PC-3 (cell line): ENCODE data around the gene GPRASP3. TPM values are rescaled to one million over a fixed set of nuclear protein-coding genes. Genes with fewer than 3 reads are reported as not detected.
"Not testable (repeated sequence)": the region's sequence is repeated elsewhere in the genome, so short reads cannot be mapped to it uniquely, and the experiment has no call there.

Experiments
- ATAC-seq: fragments of 200-7000 bp; cut with Tn5 transposase; 2 replicates; pipeline ENCODE4 v1.9.1; 2020; ENCODE audit warnings: mild to moderate bottlenecking, moderate library complexity
- BruUV-seq: library from RNA; stranded (reverse); fragments of 400-500 nt; replicated peaks from 2 replicates; lab custom pipeline; 2021; lab: Mats Ljungman, UMichigan
- CTCF ChIA-PET: fragments of 300-600 bp; sonication (Branson Sonifier 250); formaldehyde crosslinking; loops from one replicate; lab custom pipeline; 2022; ENCODE audit warnings: antibody characterized with exemption; lab: Charles Lee
- POLR2A ChIA-PET: fragments of 300-600 bp; sonication (Branson Sonifier 250); formaldehyde crosslinking; loops from one replicate; lab custom pipeline; 2022; ENCODE audit warnings: antibody characterized with exemption; ENCODE audit not compliant: unreplicated experiment; lab: Charles Lee
- DNase-seq: peaks from one replicate; pipeline ENCODE4 v3.0.0-alpha.2; 2015
- H2AFZ ChIP-seq: fragments of 300-600 bp; sonication (generic); 2 replicates; pipeline ENCODE4 v1.6.0; 2016; ENCODE audit warnings: antibody characterized with exemption, low read length
- H3F3A ChIP-seq: fragments of 300-600 bp; sonication (generic); one replicate; pipeline ENCODE4 v1.6.0; 2017; ENCODE audit warnings: antibody characterized with exemption, low read length, control low read depth, mild to moderate bottlenecking; ENCODE audit not compliant: unreplicated experiment
- H3K27ac ChIP-seq: fragments of 300-600 bp; sonication (generic); 2 replicates; pipeline ENCODE4 v1.5.1; 2016; ENCODE audit warnings: mild to moderate bottlenecking, low read length
- H3K27me3 ChIP-seq: fragments of 300-600 bp; sonication (generic); 2 replicates; pipeline ENCODE4 v1.6.1; 2016; ENCODE audit warnings: low read length, mixed read lengths
- H3K36me3 ChIP-seq: fragments of 300-600 bp; sonication (generic); 2 replicates; pipeline ENCODE4 v1.6.1; 2016; ENCODE audit warnings: low read depth, mixed run types, low read length, mixed read lengths
- H3K4me1 ChIP-seq: fragments of 300-600 bp; sonication (generic); 2 replicates; pipeline ENCODE4 v1.5.1; 2016; ENCODE audit warnings: low read length; ENCODE audit not compliant: insufficient read depth
- H3K4me2 ChIP-seq: fragments of 300-600 bp; sonication (generic); 2 replicates; pipeline ENCODE4 v1.6.0; 2016; ENCODE audit warnings: low read length
- H3K4me3 ChIP-seq: fragments of 300-600 bp; sonication (generic); 2 replicates; pipeline ENCODE4 v1.5.1; 2016; ENCODE audit warnings: mild to moderate bottlenecking, low read length, mixed read lengths
- H3K79me2 ChIP-seq: fragments of 300-600 bp; sonication (generic); 2 replicates; pipeline ENCODE4 v1.6.1; 2017; ENCODE audit warnings: low read length, mixed read lengths
- H3K9ac ChIP-seq: fragments of 300-600 bp; sonication (generic); 2 replicates; pipeline ENCODE4 v1.6.0; 2016; ENCODE audit warnings: mild to moderate bottlenecking, low read length
- H3K9me2 ChIP-seq: fragments of 300-600 bp; sonication (generic); replicated peaks from 2 replicates; pipeline ENCODE4 v1.6.1; 2016; ENCODE audit warnings: mixed run types, low read length, mixed read lengths
- H3K9me3 ChIP-seq: fragments of 300-600 bp; sonication (generic); 2 replicates; pipeline ENCODE4 v1.6.1; 2016; ENCODE audit warnings: low read length, mixed read lengths
- H4K20me1 ChIP-seq: fragments of 300-600 bp; sonication (generic); 2 replicates; pipeline ENCODE4 v1.6.1; 2016; ENCODE audit warnings: low read length, mixed read lengths
- CTCF ChIP-seq: fragments of 300-600 bp; sonication (generic); conservative IDR thresholded peaks from 2 replicates; pipeline ENCODE4 v1.5.1; 2017; ENCODE audit warnings: antibody characterized with exemption, low read depth, mild to moderate bottlenecking, low read length
- EZH2 ChIP-seq: fragments of 300-600 bp; sonication (generic); IDR thresholded peaks from one replicate; pipeline ENCODE4 v1.6.1; 2017; ENCODE audit warnings: antibody characterized with exemption, mild to moderate bottlenecking, low read length; ENCODE audit not compliant: unreplicated experiment
- EZH2phosphoT487 ChIP-seq: fragments of 300-600 bp; sonication (generic); IDR thresholded peaks from 2 replicates; pipeline ENCODE4 v1.6.1; 2018; ENCODE audit warnings: mild to moderate bottlenecking, antibody characterized with exemption, low read length, borderline replicate concordance
- intact Hi-C: fragments of 100-400 bp; cut with micrococcal nuclease; formaldehyde crosslinking; loops from 2 replicates; pipeline ENCODE4 v1.9.0; 2023
- total RNA-seq: library from RNA; depleted of rRNA; stranded (reverse); fragments of >200 nt; gene quantifications from 2 replicates; pipeline ENCODE4 v1.2.3, GENCODE V29; 2014

GPRASP3 gene
- total RNA-seq, 1 experiment from 2014 or later: 1.4 TPM

- H3K36me3 ChIP-seq: no peaks in the 10 kb centered on the region
- TF ChIP-seq EZH2 (no peak), EZH2phosphoT487 (no peak), CTCF (no peak)
- no peaks in the 10 kb centered on the region for H4K20me1 ChIP-seq
- no peak overlapping the region for H3K4me3 ChIP-seq
- ChIA-PET POLR2A (no interaction called here), CTCF (no interaction called here)
- H3K4me1 ChIP-seq: no peaks in the 10 kb centered on the region
- intact Hi-C loops: loop anchor here (5.0 kb wide), 1 partner anchor 913 kb away; no protein-coding TSS in a partner anchor
- H3F3A ChIP-seq: no peaks in the 10 kb centered on the region
- no peaks in the 10 kb centered on the region for H3K9me2 ChIP-seq
- H3K27me3 ChIP-seq: no peaks in the 10 kb centered on the region
- H3K9ac ChIP-seq: no peak overlapping the region
- no peak overlapping the region for H2AFZ ChIP-seq
- H3K27ac ChIP-seq: no peak overlapping the region
- H3K79me2 ChIP-seq: no peaks in the 10 kb centered on the region
- no peak overlapping the region for H3K4me2 ChIP-seq
- no peaks in the 10 kb centered on the region for H3K9me3 ChIP-seq
- no peak for ATAC-seq
- BruUV-seq: no TSS peak
- DNase-seq: no peak
Measured at GRCh38 chrX:102714994-102715393, 5.5 kb upstream of the GPRASP3 start.

GRCh38 chrX:102715967-102716366, 4.6 kb upstream of the GPRASP3 start:
- Histone ChIP-seq H2AFZ (no peak overlapping the region), H3K4me2 (no peak overlapping the region), H4K20me1 (no peaks in the 10 kb centered on the region), H3K9me2 (no peaks in the 10 kb centered on the region), H3K27ac (no peak overlapping the region), H3K9me3 (no peaks in the 10 kb centered on the region), H3K4me3 (no peak overlapping the region), H3F3A (no peaks in the 10 kb centered on the region), H3K36me3 (no peaks in the 10 kb centered on the region), H3K79me2 (no peaks in the 10 kb centered on the region), H3K4me1 (no peaks in the 10 kb centered on the region), H3K9ac (no peak overlapping the region), H3K27me3 (no peaks in the 10 kb centered on the region)
- BruUV-seq: no TSS peak
- POLR2A ChIA-PET: no interaction called here
- ATAC-seq (no peak), DNase-seq (no peak)
- TF ChIP-seq EZH2: no peak
- TF ChIP-seq EZH2phosphoT487: no peak
- TF ChIP-seq CTCF: no peak
- intact Hi-C loops: no loop called here
- CTCF ChIA-PET: no interaction called here

DNA sequence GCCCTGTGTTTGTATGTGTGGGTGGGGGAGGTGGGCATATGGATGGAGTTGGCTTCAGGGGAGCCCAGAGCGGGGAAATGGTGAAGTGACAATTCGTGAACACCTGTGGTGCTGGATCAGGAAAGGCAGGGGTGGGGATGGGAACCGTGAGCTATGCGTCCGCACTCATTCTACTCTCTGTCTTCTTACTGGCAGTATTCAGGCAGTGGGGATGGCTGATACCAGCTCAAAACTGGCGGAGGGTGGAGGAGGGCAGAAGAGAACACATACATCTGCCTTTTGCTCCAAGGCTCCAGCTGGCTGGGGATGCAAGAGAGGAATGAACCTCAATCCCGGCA, 595 bp downstream of the GPRASP3 start:
- BruUV-seq, H2AFZ ChIP-seq, H3F3A ChIP-seq, H3K9ac ChIP-seq, H3K9me2 ChIP-seq, H4K20me1 ChIP-seq, intact Hi-C loops, POLR2A ChIA-PET, H3K9me3 ChIP-seq, H3K4me1 ChIP-seq, CTCF ChIA-PET, H3K27ac ChIP-seq, DNase-seq, H3K79me2 ChIP-seq, H3K27me3 ChIP-seq, H3K36me3 ChIP-seq, ATAC-seq, H3K4me3 ChIP-seq, H3K4me2 ChIP-seq: not testable (repeated sequence)
